Peyer's patch (tissue), 4 donors: Measurements from ENCODE around the gene CLEC16A.

Experiments
- POLR2A ChIP-seq, 2 donors: fragments of 450-650 bp; IDR thresholded peaks; one replicate each; pipeline ENCODE4 v1.5.1; 2017; ENCODE audit warnings: antibody characterized with exemption in 2 of 2, mild to moderate bottlenecking in 2 of 2, moderate library complexity in 2 of 2
- TF ChIP-seq, protein P1 (sequence below), 6 experiments: fragments of 450-650 bp in 4 of 6; fragments of 200-600 bp in 2 of 6; sonication (generic) in 1 of 6; IDR thresholded peaks; one replicate each; pipeline ENCODE4 v1.5.1; 2017 to 2019; ENCODE audit warnings: antibody characterized with exemption in 6 of 6, mild to moderate bottlenecking in 3 of 6, moderate library complexity in 1 of 6

DNA sequence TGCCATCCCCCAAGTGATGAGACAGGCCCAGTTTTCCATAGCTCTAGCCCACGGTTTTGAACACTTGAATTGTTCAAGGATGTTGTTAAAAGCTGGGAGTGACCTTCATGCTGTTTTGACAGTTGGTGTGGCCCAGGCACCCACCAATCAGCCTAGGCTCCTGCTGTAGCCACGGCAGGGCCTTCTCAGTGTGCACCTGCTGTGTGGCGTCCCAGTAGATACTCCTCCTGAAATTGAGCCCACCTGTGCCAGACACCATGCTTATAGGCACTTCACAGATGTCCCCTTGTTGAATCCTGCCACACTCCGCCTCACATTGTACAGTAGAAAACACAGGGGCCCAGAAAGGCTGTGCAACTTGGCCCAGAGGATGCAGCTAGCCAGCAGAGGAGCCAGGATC, 225.3 kb downstream of the CLEC16A start:
- TF ChIP-seq, protein P1, sequence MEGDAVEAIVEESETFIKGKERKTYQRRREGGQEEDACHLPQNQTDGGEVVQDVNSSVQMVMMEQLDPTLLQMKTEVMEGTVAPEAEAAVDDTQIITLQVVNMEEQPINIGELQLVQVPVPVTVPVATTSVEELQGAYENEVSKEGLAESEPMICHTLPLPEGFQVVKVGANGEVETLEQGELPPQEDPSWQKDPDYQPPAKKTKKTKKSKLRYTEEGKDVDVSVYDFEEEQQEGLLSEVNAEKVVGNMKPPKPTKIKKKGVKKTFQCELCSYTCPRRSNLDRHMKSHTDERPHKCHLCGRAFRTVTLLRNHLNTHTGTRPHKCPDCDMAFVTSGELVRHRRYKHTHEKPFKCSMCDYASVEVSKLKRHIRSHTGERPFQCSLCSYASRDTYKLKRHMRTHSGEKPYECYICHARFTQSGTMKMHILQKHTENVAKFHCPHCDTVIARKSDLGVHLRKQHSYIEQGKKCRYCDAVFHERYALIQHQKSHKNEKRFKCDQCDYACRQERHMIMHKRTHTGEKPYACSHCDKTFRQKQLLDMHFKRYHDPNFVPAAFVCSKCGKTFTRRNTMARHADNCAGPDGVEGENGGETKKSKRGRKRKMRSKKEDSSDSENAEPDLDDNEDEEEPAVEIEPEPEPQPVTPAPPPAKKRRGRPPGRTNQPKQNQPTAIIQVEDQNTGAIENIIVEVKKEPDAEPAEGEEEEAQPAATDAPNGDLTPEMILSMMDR (IDR thresholded peaks at IDR 0.05), result no peak
- TF ChIP-seq POLR2A (IDR thresholded peaks at IDR 0.05), result no peak
